Natural killer cell (primary cell): ENCODE measurements around the gene UBE2F. TPM values are rescaled to one million over a fixed set of nuclear protein-coding genes. Genes with fewer than 3 reads are reported as not detected.

Experiments used
- ATAC-seq, 3 donors: fragments of 150-1000 bp in 2 of 3; fragments of 200-7000 bp in 1 of 3; cut with Tn5 transposase; 1 replicate in 1 of 3; 2 replicates in 2 of 3; pipeline ENCODE4 v1.10.0; 2021; ENCODE audit warnings: mild to moderate bottlenecking in 2 of 3, moderate library complexity in 2 of 3
- DNase-seq, 2 donors: peaks; one replicate each; pipeline versions ENCODE4 v3.0.0 to v3.0.0-alpha.2; 2013 to 2021; ENCODE audit warnings: mixed read lengths in 1 of 2
- H3K27ac ChIP-seq: one replicate; pipeline ENCODE4 v1.5.1; 2013; ENCODE audit warnings: mild to moderate bottlenecking, low read length
- H3K27me3 ChIP-seq: one replicate; pipeline ENCODE4 v1.6.1; 2013; ENCODE audit warnings: low read length; ENCODE audit not compliant: control insufficient read depth, insufficient read depth
- H3K36me3 ChIP-seq: one replicate; pipeline ENCODE4 v1.6.1; 2013; ENCODE audit warnings: low read length; ENCODE audit not compliant: control insufficient read depth, insufficient read depth
- H3K4me1 ChIP-seq: one replicate; pipeline ENCODE4 v1.6.1; 2013; ENCODE audit warnings: low read length; ENCODE audit not compliant: control insufficient read depth, insufficient read depth
- H3K4me3 ChIP-seq: one replicate; pipeline ENCODE4 v1.5.1; 2013; ENCODE audit warnings: low read length
- H3K9me3 ChIP-seq: one replicate; pipeline ENCODE4 v1.6.1; 2013; ENCODE audit warnings: low read length; ENCODE audit not compliant: control insufficient read depth, insufficient read depth
- H3K27ac Mint-ChIP-seq, 2 donors: one replicate each; pipeline ENCODE4 v1.8.0; 2022; ENCODE audit warnings: mild to moderate bottlenecking in 2 of 2, mixed read lengths in 2 of 2, moderate library complexity in 1 of 2
- H3K27me3 Mint-ChIP-seq, 2 donors: one replicate each; pipeline ENCODE4 v1.8.0; 2022; ENCODE audit warnings: low read depth in 2 of 2, mixed read lengths in 2 of 2
- H3K36me3 Mint-ChIP-seq: one replicate; pipeline ENCODE4 v1.8.0; 2022; ENCODE audit warnings: mixed read lengths
- H3K4me1 Mint-ChIP-seq, 2 donors: one replicate each; pipeline ENCODE4 v1.8.0; 2022; ENCODE audit warnings: mixed read lengths in 2 of 2
- H3K4me3 Mint-ChIP-seq: one replicate; pipeline ENCODE4 v1.8.0; 2022; ENCODE audit warnings: mild to moderate bottlenecking, moderate library complexity, mixed read lengths
- H3K9me3 Mint-ChIP-seq, 2 donors: one replicate each; pipeline ENCODE4 v1.8.0; 2022; ENCODE audit warnings: mixed read lengths in 2 of 2
- WGBS: methylation state at CpG from one replicate; pipeline ENCODE4 v1.1.7; 2013; ENCODE audit warnings: missing lambda C conversion rate; ENCODE audit not compliant: insufficient coverage; 5-methylcytosine and 5-hydroxymethylcytosine counted together
- intact Hi-C: fragments of 100-400 bp; cut with micrococcal nuclease; formaldehyde crosslinking; loops from one replicate; pipeline ENCODE4 v1.14.2; 2022
- total RNA-seq, 4 donors: library from RNA; stranded (reverse); fragments of 120-200 nt in 1 of 4; gene quantifications; one replicate each; pipeline versions ENCODE4 v1.2.3 to v1.2.4, GENCODE V29; 2013 to 2022
- TF ChIP-seq, protein P1 (sequence below): fragments of 200-600 bp; IDR thresholded peaks from one replicate; pipeline ENCODE4 v1.8.0; 2022; ENCODE audit warnings: antibody characterized with exemption

UBE2F gene
- total RNA-seq, 3 donors from 2014 or later (not counting 1 experiment from before 2014, with no cell fraction given) = 82.4 to 135 (median 96.1) TPM

DNA sequence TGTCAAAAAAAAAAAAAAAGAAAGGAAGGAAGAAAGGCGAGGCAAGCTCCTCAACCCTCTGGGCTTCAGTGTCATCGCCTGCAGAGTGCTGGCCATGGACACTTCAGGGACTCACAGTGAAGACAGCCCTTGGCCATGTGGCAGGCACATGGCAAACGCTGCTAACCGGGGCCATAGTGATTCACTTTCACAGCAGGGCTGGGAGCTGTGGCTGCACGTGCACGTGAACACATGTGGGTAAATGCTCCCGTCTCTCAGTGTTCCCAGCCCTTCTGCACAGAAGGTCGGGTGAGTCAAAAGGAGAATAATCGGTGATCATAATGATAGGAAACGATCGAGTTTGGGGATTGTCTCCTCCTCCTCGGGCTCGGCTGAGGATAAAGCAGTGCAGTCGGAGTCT is 46.1 kb upstream of the UBE2F start:
- TF ChIP-seq, protein P1, sequence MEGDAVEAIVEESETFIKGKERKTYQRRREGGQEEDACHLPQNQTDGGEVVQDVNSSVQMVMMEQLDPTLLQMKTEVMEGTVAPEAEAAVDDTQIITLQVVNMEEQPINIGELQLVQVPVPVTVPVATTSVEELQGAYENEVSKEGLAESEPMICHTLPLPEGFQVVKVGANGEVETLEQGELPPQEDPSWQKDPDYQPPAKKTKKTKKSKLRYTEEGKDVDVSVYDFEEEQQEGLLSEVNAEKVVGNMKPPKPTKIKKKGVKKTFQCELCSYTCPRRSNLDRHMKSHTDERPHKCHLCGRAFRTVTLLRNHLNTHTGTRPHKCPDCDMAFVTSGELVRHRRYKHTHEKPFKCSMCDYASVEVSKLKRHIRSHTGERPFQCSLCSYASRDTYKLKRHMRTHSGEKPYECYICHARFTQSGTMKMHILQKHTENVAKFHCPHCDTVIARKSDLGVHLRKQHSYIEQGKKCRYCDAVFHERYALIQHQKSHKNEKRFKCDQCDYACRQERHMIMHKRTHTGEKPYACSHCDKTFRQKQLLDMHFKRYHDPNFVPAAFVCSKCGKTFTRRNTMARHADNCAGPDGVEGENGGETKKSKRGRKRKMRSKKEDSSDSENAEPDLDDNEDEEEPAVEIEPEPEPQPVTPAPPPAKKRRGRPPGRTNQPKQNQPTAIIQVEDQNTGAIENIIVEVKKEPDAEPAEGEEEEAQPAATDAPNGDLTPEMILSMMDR = no peak
- Histone ChIP-seq H3K4me1 (peaks cover 25% of the 10 kb centered on the region), H3K27ac (no peak overlapping the region), H3K4me3 (no peak overlapping the region), H3K27me3 (no peaks in the 10 kb centered on the region), H3K9me3 (no peaks in the 10 kb centered on the region), H3K36me3 (no peaks in the 10 kb centered on the region)
- intact Hi-C loops = no loop called here
- H3K4me1 Mint-ChIP-seq = peaks cover 16 to 26% of the 10 kb centered on the region in 2 donors
- no peak overlapping the region for H3K27ac Mint-ChIP-seq
- DNase-seq (no peak), ATAC-seq (no peak)
- H3K36me3 Mint-ChIP-seq = no peaks in the 10 kb centered on the region
- peaks cover 0 to 2% of the 10 kb centered on the region in 2 donors for H3K9me3 Mint-ChIP-seq
- no peaks in the 10 kb centered on the region for H3K27me3 Mint-ChIP-seq
- H3K4me3 Mint-ChIP-seq = no peak overlapping the region
- WGBS = 90% methylated on average over 14 of the region's 14 CpGs

- TF ChIP-seq, protein P1 = no peak
- intact Hi-C loops = no loop called here
- WGBS = 94% methylated on average over 10 of the region's 10 CpGs
These were observed 44.8 kb upstream of the UBE2F start for GRCh38 chr2:237921967-237922492.

DNA sequence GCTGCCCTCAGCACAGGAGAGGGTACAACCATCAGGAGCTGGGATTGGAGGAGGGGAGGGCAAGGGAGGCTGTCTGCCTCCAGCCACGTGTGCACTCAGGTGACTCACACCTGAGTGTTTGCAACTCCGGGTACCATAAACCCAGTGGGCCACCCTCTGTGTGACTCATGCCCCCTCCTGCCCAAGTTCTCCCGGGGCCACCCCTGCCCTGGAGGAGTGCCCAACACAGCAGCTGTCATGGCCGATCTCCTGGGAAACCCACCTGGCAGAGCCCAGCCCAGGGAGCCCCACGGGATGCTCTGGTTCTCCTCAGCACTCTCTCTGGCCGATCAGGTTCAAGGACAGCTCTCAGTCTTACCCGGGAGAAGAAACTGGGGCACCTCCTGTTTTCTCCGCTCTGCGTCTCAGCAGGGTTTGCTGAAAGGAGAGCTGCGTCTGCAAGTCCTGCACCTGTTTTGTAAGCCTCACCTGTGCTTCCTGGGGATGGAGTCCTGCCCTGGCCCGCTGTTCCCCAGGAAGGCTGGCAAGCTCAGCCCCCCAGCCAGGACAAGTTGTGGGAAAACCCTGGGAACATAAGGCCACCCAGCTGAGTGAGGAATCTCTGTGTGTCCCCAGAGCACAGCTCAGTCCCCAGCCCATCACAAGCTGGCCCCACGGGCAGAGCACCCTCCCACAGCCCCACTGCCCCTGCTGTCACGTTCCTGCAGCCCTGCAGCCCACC is 44.0 kb upstream of the UBE2F start:
- TF ChIP-seq, protein P1 = no peak

More at GRCh38 chr2:237921967-237922492, 44.8 kb upstream of the UBE2F start:
- Histone ChIP-seq H3K36me3 (no peaks in the 10 kb centered on the region), H3K4me3 (no peak overlapping the region), H3K9me3 (no peaks in the 10 kb centered on the region), H3K27me3 (no peaks in the 10 kb centered on the region), H3K4me1 (peaks cover 34% of the 10 kb centered on the region), H3K27ac (no peak overlapping the region)
- H3K27ac Mint-ChIP-seq = peak overlapping the region in 1 of 2 donors; percentile 26
- DNase-seq (no peak), ATAC-seq (no peak)
- H3K4me3 Mint-ChIP-seq = peak overlapping the region; percentile 42
- peaks cover 0 to 2% of the 10 kb centered on the region in 2 donors for H3K9me3 Mint-ChIP-seq
- H3K27me3 Mint-ChIP-seq = no peaks in the 10 kb centered on the region
- H3K4me1 Mint-ChIP-seq = peaks cover 27 to 34% of the 10 kb centered on the region in 2 donors
- H3K36me3 Mint-ChIP-seq = no peaks in the 10 kb centered on the region

More for the DNA sequence above, 44.0 kb upstream of the UBE2F start:
- H3K4me1 Mint-ChIP-seq = peaks cover 30 to 34% of the 10 kb centered on the region in 2 donors
- 43% methylated on average over 13 of the region's 13 CpGs for WGBS
- peaks cover 38% of the 10 kb centered on the region for H3K4me1 ChIP-seq
- no peaks in the 10 kb centered on the region for H3K36me3 ChIP-seq
- H3K27me3 ChIP-seq = no peaks in the 10 kb centered on the region
- peak in 2 of 3 donors; percentile 6 to 14 for ATAC-seq
- H3K9me3 ChIP-seq = no peaks in the 10 kb centered on the region
- no peak for DNase-seq
- H3K27me3 Mint-ChIP-seq = no peaks in the 10 kb centered on the region
- H3K27ac ChIP-seq = no peak overlapping the region
- H3K36me3 Mint-ChIP-seq = no peaks in the 10 kb centered on the region
- H3K9me3 Mint-ChIP-seq = peaks cover 0 to 2% of the 10 kb centered on the region in 2 donors
- peak overlapping the region; percentile 8 to 84 for H3K27ac Mint-ChIP-seq
- H3K4me3 ChIP-seq = peak overlapping the region; percentile 48
- peak overlapping the region; percentile 85 for H3K4me3 Mint-ChIP-seq
- intact Hi-C loops = loop anchor here (1.0 kb wide), 1 partner anchor 64 kb away; no protein-coding TSS in a partner anchor
